HG03575 (cell line): Measurements from ENCODE around the gene FAM8A1.

Experiments used
- ATAC-seq: cut with Tn5 transposase; IDR thresholded peaks from one replicate; pipeline ENCODE4 v1.9.1; 2021; ENCODE audit not compliant: unreplicated experiment, insufficient number of reproducible peaks, low FRiP score; ENCODE audit errors: extremely low read depth

Gene FAM8A1

GRCh38 chr6:17648745-17649144 is 48.6 kb downstream of the FAM8A1 start:
- no peak for ATAC-seq

GRCh38 chr6:17650656-17651309 is 50.7 kb downstream of the FAM8A1 start:
- ATAC-seq, result no peak

GRCh38 chr6:17653198-17653882 is 53.2 kb downstream of the FAM8A1 start:
- ATAC-seq, result no peak

- ATAC-seq, result no peak
These were observed 56.0 kb downstream of the FAM8A1 start for GRCh38 chr6:17656092-17656491.

GRCh38 chr6:17656644-17657043 is 56.5 kb downstream of the FAM8A1 start:
- no peak for ATAC-seq
